B cell (primary cell): ENCODE results near the gene SLCO3A1. TPM values are rescaled to one million over a fixed set of nuclear protein-coding genes. Genes with fewer than 3 reads are reported as not detected.

ENCODE experiments used
- ATAC-seq: fragments of 200-7000 bp; cut with Tn5 transposase; one replicate; pipeline ENCODE4 v1.10.0; 2021; ENCODE audit warnings: low read depth, mild to moderate bottlenecking, moderate number of reproducible peaks, moderate library complexity
- CTCF ChIA-PET: fragments of 350-600 bp; sonication (Branson Sonifier 250); formaldehyde crosslinking; loops from one replicate; lab custom pipeline; 2021; ENCODE audit warnings: antibody characterized with exemption, inconsistent platforms; lab: Charles Lee
- POLR2A ChIA-PET: fragments of 350-600 bp; sonication (Branson Sonifier 250); formaldehyde crosslinking; loops from one replicate; lab custom pipeline; 2021; ENCODE audit warnings: antibody characterized with exemption; lab: Charles Lee
- DNase-seq: peaks from one replicate; pipeline ENCODE4 v3.0.0; 2013
- H2AFZ ChIP-seq: 2 replicates; pipeline ENCODE4 v1.6.1; 2012; ENCODE audit warnings: mild to moderate bottlenecking, low read depth, low read length; ENCODE audit not compliant: insufficient read depth, poor library complexity, severe bottlenecking
- H3K27ac ChIP-seq, 2 donors: 1 replicate in 1 of 2; 2 replicates in 1 of 2; pipeline ENCODE4 v1.5.1; 2012 to 2013; ENCODE audit warnings: low read length in 2 of 2, mild to moderate bottlenecking in 2 of 2, moderate library complexity in 1 of 2
- H3K27me3 ChIP-seq, 4 experiments: fragments of 200-600 bp in 1 of 4; sonication (generic) in 1 of 4; replicated peaks in 1 of 4; 1 replicate in 2 of 4; 2 replicates in 2 of 4; pipeline versions ENCODE4 v1.6.1 to v1.7.0; 2013 to 2016; ENCODE audit warnings: low read length in 3 of 4, mild to moderate bottlenecking in 2 of 4, mixed read lengths in 1 of 4, moderate library complexity in 1 of 4; ENCODE audit not compliant: insufficient read depth in 4 of 4, control insufficient read depth in 3 of 4; ENCODE audit errors: control extremely low read depth in 1 of 4
- H3K36me3 ChIP-seq, 2 experiments: replicated peaks in 1 of 2; 1 replicate in 1 of 2; 2 replicates in 1 of 2; pipeline versions ENCODE4 v1.6.1 to v1.7.1; 2013; ENCODE audit warnings: low read length in 1 of 2; ENCODE audit not compliant: insufficient read depth in 2 of 2, control insufficient read depth in 1 of 2; ENCODE audit errors: control extremely low read depth in 1 of 2, extremely low read depth in 1 of 2
- H3K4me1 ChIP-seq, 2 donors: fragments of 200-600 bp in 1 of 2; sonication (generic) in 1 of 2; 1 replicate in 1 of 2; 2 replicates in 1 of 2; pipeline versions ENCODE4 v1.5.1 to v1.6.1; 2013 to 2017; ENCODE audit warnings: low read length in 2 of 2; ENCODE audit not compliant: control insufficient read depth in 2 of 2, insufficient read depth in 2 of 2
- H3K4me2 ChIP-seq: replicated peaks from 2 replicates; pipeline ENCODE3; 2012; ENCODE audit warnings: mild to moderate bottlenecking, low read depth, low read length; ENCODE audit not compliant: poor library complexity, severe bottlenecking
- H3K4me3 ChIP-seq, 5 experiments: fragments of 200-600 bp in 1 of 5; sonication (generic) in 1 of 5; 1 replicate in 3 of 5; 2 replicates in 2 of 5; pipeline versions ENCODE4 v1.5.1 to v1.7.0; 2011 to 2016; ENCODE audit warnings: low read length in 4 of 5, mild to moderate bottlenecking in 4 of 5, low read depth in 2 of 5, control low read depth in 1 of 5, moderate library complexity in 1 of 5; ENCODE audit not compliant: insufficient read depth in 1 of 5; ENCODE audit errors: control extremely low read depth in 1 of 5, extremely low read depth in 1 of 5
- H3K79me2 ChIP-seq: fragments of 200-600 bp; sonication (generic); one replicate; pipeline ENCODE4 v1.6.0; 2016; ENCODE audit warnings: low read length; ENCODE audit not compliant: control insufficient read depth, insufficient read depth
- H3K9ac ChIP-seq: fragments of 200-600 bp; sonication (generic); 2 replicates; pipeline ENCODE4 v1.6.1; 2017; ENCODE audit warnings: mild to moderate bottlenecking, low read length, moderate library complexity
- H3K9me3 ChIP-seq, 3 donors: one replicate each; pipeline versions ENCODE4 v1.6.1 to v1.7.1; 2013; ENCODE audit warnings: low read length in 2 of 3; ENCODE audit not compliant: control insufficient read depth in 2 of 3, insufficient read depth in 1 of 3; ENCODE audit errors: control extremely low read depth in 1 of 3
- H4K20me1 ChIP-seq: 2 replicates; pipeline ENCODE4 v1.6.0; 2012; ENCODE audit warnings: mild to moderate bottlenecking, low read length; ENCODE audit not compliant: insufficient read depth, control insufficient read depth, poor library complexity, severe bottlenecking
- H3K27ac Mint-ChIP-seq: one replicate; pipeline ENCODE4 v1.8.0; 2021; ENCODE audit warnings: mixed read lengths
- H3K27me3 Mint-ChIP-seq: one replicate; pipeline ENCODE4 v1.8.0; 2021; ENCODE audit warnings: mixed read lengths
- H3K4me1 Mint-ChIP-seq: one replicate; pipeline ENCODE4 v1.8.0; 2021; ENCODE audit warnings: mixed read lengths
- H3K4me3 Mint-ChIP-seq: one replicate; pipeline ENCODE4 v1.8.0; 2021; ENCODE audit warnings: mixed read lengths
- H3K9me3 Mint-ChIP-seq: one replicate; pipeline ENCODE4 v1.8.0; 2022; ENCODE audit warnings: mixed read lengths; ENCODE audit not compliant: insufficient read depth
- CTCF ChIP-seq: fragments of 200-600 bp; IDR thresholded peaks from one replicate; pipeline ENCODE4 v1.8.0; 2022; ENCODE audit warnings: antibody characterized with exemption, mild to moderate bottlenecking
- EZH2 ChIP-seq: IDR thresholded peaks from 2 replicates; pipeline ENCODE4 v1.6.1; 2012; ENCODE audit warnings: borderline replicate concordance, low read depth, mild to moderate bottlenecking, moderate library complexity, low read length; ENCODE audit not compliant: insufficient read depth, poor library complexity, severe bottlenecking
- WGBS: methylation state at CpG from one replicate; pipeline ENCODE4 v1.1.5; 2013; ENCODE audit warnings: missing lambda C conversion rate; ENCODE audit not compliant: insufficient coverage; 5-methylcytosine and 5-hydroxymethylcytosine counted together
- intact Hi-C: fragments of 100-400 bp; cut with micrococcal nuclease; formaldehyde crosslinking; loops from one replicate; pipeline ENCODE4 v1.10.0; 2022
- polyA plus RNA-seq: library from polyadenylated mRNA; depleted of rRNA; stranded (reverse); fragments of >200 nt; gene quantifications from 2 replicates; pipeline ENCODE4 v1.2.3, GENCODE V29; 2012
- total RNA-seq, 2 donors: library from RNA; stranded (reverse); fragments of 120-200 nt in 1 of 2; gene quantifications; 1 replicate in 1 of 2; 2 replicates in 1 of 2; pipeline versions ENCODE4 v1.2.3 to v1.2.4, GENCODE V29; 2013 to 2022

SLCO3A1 gene
- total and polyA plus RNA-seq, 2 donors (not counting 1 experiment from before 2014, with no cell fraction given), result 0.99 to 2.3 TPM

GRCh38 chr15:91925794-91926193 is 72.3 kb downstream of the SLCO3A1 start:
- no peak for DNase-seq
- peaks cover 0 to 15% of the 10 kb centered on the region in 2 donors for H3K4me1 ChIP-seq
- H3K27ac Mint-ChIP-seq, result no peak overlapping the region
- CTCF ChIA-PET, result no interaction called here
- POLR2A ChIA-PET, result no interaction called here
- H3K4me3 Mint-ChIP-seq, result no peak overlapping the region
- H4K20me1 ChIP-seq, result no peaks in the 10 kb centered on the region
- H3K9me3 Mint-ChIP-seq, result no peaks in the 10 kb centered on the region
- ATAC-seq, result no peak
- H3K9ac ChIP-seq, result no peak overlapping the region
- no peaks in the 10 kb centered on the region for H3K36me3 ChIP-seq
- no peaks in the 10 kb centered on the region for H3K27me3 ChIP-seq
- H3K79me2 ChIP-seq, result no peaks in the 10 kb centered on the region
- H3K9me3 ChIP-seq, result no peaks in the 10 kb centered on the region
- no peak overlapping the region for H2AFZ ChIP-seq
- H3K4me3 ChIP-seq, result no peak overlapping the region
- no peak overlapping the region for H3K27ac ChIP-seq
- no peak for TF ChIP-seq EZH2
- no peak for TF ChIP-seq CTCF
- intact Hi-C loops, result no loop called here
- H3K27me3 Mint-ChIP-seq, result no peaks in the 10 kb centered on the region
- no CpG with 5 or more reads among the region's 3 CpGs for WGBS
- peaks cover 13% of the 10 kb centered on the region for H3K4me1 Mint-ChIP-seq
- no peak overlapping the region for H3K4me2 ChIP-seq

- ATAC-seq, result no peak
- peaks cover 7% of the 10 kb centered on the region for H3K4me1 Mint-ChIP-seq
- DNase-seq, result no peak
- H3K4me2 ChIP-seq, result no peak overlapping the region
- peaks cover 0 to 4% of the 10 kb centered on the region in 2 donors for H3K4me1 ChIP-seq
- H2AFZ ChIP-seq, result no peak overlapping the region
- no peak overlapping the region for H3K9ac ChIP-seq
- no peaks in the 10 kb centered on the region for H3K9me3 Mint-ChIP-seq
- no peaks in the 10 kb centered on the region for H3K9me3 ChIP-seq
- H3K27ac Mint-ChIP-seq, result no peak overlapping the region
- no peak overlapping the region for H3K4me3 ChIP-seq
- H3K27me3 Mint-ChIP-seq, result no peaks in the 10 kb centered on the region
- H3K36me3 ChIP-seq, result no peaks in the 10 kb centered on the region
- H3K79me2 ChIP-seq, result no peaks in the 10 kb centered on the region
- no peak overlapping the region for H3K4me3 Mint-ChIP-seq
- intact Hi-C loops, result no loop called here
- no peaks in the 10 kb centered on the region for H4K20me1 ChIP-seq
- POLR2A ChIA-PET, result no interaction called here
- no CpG with 5 or more reads among the region's 4 CpGs for WGBS
- CTCF ChIA-PET, result no interaction called here
- H3K27me3 ChIP-seq, result no peaks in the 10 kb centered on the region
- no peak for TF ChIP-seq CTCF
- no peak for TF ChIP-seq EZH2
- no peak overlapping the region for H3K27ac ChIP-seq
Measured at GRCh38 chr15:91926908-91927270, 73.4 kb downstream of the SLCO3A1 start.
